Activated CD4-positive, alpha-beta memory T cell treated with anti-CD3 and anti-CD28 coated beads, Interleukin-2, amount 10 ng/mL, durations not matched to agents 7 days and 5 days (primary cell): ENCODE results near the gene NLGN4Y. TPM values are rescaled to one million over a fixed set of nuclear protein-coding genes. Genes with fewer than 3 reads are reported as not detected.
A peak's percentile ranks its signal among the peaks of the same experiment; 100 is the strongest.
"Not testable (repeated sequence)": the region's sequence is repeated elsewhere in the genome, so short reads cannot be mapped to it uniquely, and the experiment has no call there.

Source experiments
- CTCF ChIA-PET: fragments of 350-600 bp; sonication (Branson Sonifier 250); formaldehyde crosslinking; loops from one replicate; lab custom pipeline; 2021; ENCODE audit warnings: antibody characterized with exemption, inconsistent platforms; lab: Charles Lee
- POLR2A ChIA-PET: fragments of 350-600 bp; sonication (Branson Sonifier 250); formaldehyde crosslinking; loops from one replicate; lab custom pipeline; 2021; ENCODE audit warnings: antibody characterized with exemption; lab: Charles Lee
- DNase-seq: peaks from one replicate; pipeline ENCODE4 v3.0.0-alpha.2; 2020
- H3K27ac Mint-ChIP-seq: one replicate; pipeline ENCODE4 v1.8.0; 2021; ENCODE audit warnings: mild to moderate bottlenecking, mixed read lengths
- H3K27me3 Mint-ChIP-seq: one replicate; pipeline ENCODE4 v1.8.0; 2021; ENCODE audit warnings: mixed read lengths
- H3K36me3 Mint-ChIP-seq: one replicate; pipeline ENCODE4 v1.8.0; 2021; ENCODE audit warnings: low read depth, mixed read lengths
- H3K4me1 Mint-ChIP-seq: one replicate; pipeline ENCODE4 v1.8.0; 2021; ENCODE audit warnings: mixed read lengths
- H3K4me3 Mint-ChIP-seq: one replicate; pipeline ENCODE4 v1.8.0; 2021; ENCODE audit warnings: mild to moderate bottlenecking, mixed read lengths
- H3K9me3 Mint-ChIP-seq: one replicate; pipeline ENCODE4 v1.8.0; 2021; ENCODE audit warnings: mixed read lengths
- total RNA-seq, 2 experiments: library from RNA; stranded (reverse); gene quantifications; one replicate each; pipeline ENCODE4 v1.2.3, GENCODE V29; 2021

Gene NLGN4Y
- total RNA-seq, 2 experiments from 2014 or later = 2.5 to 3.7 TPM

DNA sequence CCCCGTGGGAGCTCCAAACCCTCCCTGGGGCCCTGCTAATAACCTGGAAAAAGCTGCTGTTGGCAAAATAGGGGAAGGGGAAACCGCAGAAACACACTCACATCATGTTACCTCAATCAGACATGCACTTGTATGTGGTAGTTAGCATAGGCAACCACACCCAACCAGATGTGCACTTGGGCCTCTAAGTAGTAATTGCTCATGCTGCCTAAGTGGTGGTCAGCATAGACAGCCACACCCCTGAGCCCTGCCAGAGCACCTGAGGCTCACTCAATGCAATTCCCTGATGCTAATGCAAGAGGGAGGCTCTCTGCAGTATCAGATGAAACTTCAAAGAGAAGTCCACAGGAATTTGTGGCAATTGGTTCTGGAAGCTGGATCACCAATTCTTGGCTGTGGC lies 301.4 kb downstream of the NLGN4Y start:
- no peaks in the 10 kb centered on the region for H3K4me1 Mint-ChIP-seq
- no peak overlapping the region for H3K27ac Mint-ChIP-seq
- H3K27me3 Mint-ChIP-seq = no peaks in the 10 kb centered on the region
- ChIA-PET CTCF (no interaction called here), POLR2A (no interaction called here)
- H3K36me3 Mint-ChIP-seq = no peaks in the 10 kb centered on the region
- H3K9me3 Mint-ChIP-seq = no peaks in the 10 kb centered on the region
- H3K4me3 Mint-ChIP-seq = no peak overlapping the region
- DNase-seq = no peak

- Mint-ChIP-seq H3K4me1 (no peaks in the 10 kb centered on the region), H3K4me3 (no peak overlapping the region), H3K27ac (no peak overlapping the region), H3K27me3 (no peaks in the 10 kb centered on the region), H3K36me3 (peaks cover 3% of the 10 kb centered on the region), H3K9me3 (no peaks in the 10 kb centered on the region)
- POLR2A ChIA-PET = no interaction called here
- no peak for DNase-seq
- CTCF ChIA-PET = no interaction called here
These were observed 304.2 kb downstream of the NLGN4Y start for GRCh38 chrY:14828531-14828930.

- no peaks in the 10 kb centered on the region for H3K27me3 Mint-ChIP-seq
- ChIA-PET POLR2A (no interaction called here), CTCF (no interaction called here)
- H3K4me3 Mint-ChIP-seq = no peak overlapping the region
- peaks cover 8% of the 10 kb centered on the region for H3K4me1 Mint-ChIP-seq
- peaks cover 3% of the 10 kb centered on the region for H3K36me3 Mint-ChIP-seq
- no peak for DNase-seq
- no peak overlapping the region for H3K27ac Mint-ChIP-seq
- no peaks in the 10 kb centered on the region for H3K9me3 Mint-ChIP-seq
These were observed 305.1 kb downstream of the NLGN4Y start for GRCh38 chrY:14829366-14829885.

DNA sequence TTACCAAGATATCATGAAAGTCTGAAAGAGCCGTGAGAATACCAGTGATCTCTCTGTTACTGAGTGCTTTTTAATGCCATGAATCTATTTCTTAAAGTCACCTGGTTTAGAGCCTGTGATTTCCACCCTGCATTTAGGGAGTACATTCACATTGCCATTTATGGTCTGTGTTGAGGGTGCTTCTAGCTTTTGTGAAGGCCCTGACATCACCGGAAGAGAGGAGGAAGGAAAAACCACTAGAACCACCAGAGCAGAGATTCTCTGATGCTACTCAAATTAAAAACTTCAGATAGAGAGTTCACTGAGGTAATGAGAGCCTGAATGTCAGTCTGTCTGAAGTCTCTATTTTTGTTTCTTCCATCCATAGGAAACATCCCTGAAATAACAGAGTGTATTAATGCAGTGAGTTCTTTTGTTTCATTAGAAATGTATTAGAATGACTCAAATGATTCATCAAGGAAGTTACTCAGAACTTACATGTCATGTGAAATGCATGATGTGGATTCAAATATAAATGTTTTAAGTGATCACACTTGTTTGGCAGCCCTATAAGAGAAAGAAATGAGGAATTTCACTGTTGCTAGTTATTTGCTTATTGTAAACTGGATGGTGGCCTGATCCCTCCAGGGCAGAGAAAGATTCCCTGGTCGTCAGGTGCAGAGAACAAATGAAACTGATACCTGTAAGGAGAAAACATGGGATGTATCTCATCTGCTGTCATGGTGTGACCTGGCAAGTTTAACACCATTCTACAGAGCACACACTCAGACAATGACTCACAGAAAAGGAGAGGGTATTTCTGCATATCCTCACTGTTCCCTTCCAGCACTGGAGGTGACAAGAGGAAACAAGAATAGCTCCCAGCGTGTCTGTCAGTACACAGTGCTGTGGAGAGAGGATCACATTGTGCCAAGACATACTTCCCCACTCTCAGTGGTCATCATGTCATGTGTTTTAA lies 310.1 kb downstream of the NLGN4Y start:
- H3K4me1 Mint-ChIP-seq = peaks cover 15% of the 10 kb centered on the region
- POLR2A ChIA-PET = no interaction called here
- H3K4me3 Mint-ChIP-seq = no peak overlapping the region
- DNase-seq = peak; percentile 15
- H3K36me3 Mint-ChIP-seq = peaks cover 3% of the 10 kb centered on the region
- CTCF ChIA-PET = no interaction called here
- H3K27me3 Mint-ChIP-seq = no peaks in the 10 kb centered on the region
- no peaks in the 10 kb centered on the region for H3K9me3 Mint-ChIP-seq
- peak overlapping the region; percentile 80 for H3K27ac Mint-ChIP-seq

DNA sequence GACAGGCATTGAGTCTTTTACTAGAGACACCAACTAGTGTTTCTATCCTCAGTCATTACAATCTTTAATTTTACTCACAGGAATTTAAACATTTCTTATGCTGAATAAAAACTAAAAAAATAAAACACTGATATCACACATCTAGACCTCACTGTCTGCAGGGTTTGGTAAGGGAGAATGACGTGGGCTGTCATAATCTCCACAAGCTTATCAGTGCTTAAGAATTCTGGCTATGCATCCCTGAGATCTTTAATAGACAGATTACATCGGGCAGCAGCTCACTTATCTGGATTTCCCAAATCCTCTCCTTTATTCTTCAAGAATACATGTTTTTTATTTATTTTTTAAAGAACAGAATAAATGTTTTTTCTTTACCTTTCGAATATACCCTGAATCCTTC lies 313.1 kb downstream of the NLGN4Y start:
- no peak overlapping the region for H3K4me3 Mint-ChIP-seq
- H3K36me3 Mint-ChIP-seq = no peaks in the 10 kb centered on the region
- H3K9me3 Mint-ChIP-seq = no peaks in the 10 kb centered on the region
- no peak for DNase-seq
- CTCF ChIA-PET = no interaction called here
- no peak overlapping the region for H3K27ac Mint-ChIP-seq
- no peaks in the 10 kb centered on the region for H3K27me3 Mint-ChIP-seq
- H3K4me1 Mint-ChIP-seq = peaks cover 15% of the 10 kb centered on the region
- POLR2A ChIA-PET = no interaction called here

- DNase-seq = no peak
- Mint-ChIP-seq H3K4me1 (no peaks in the 10 kb centered on the region), H3K27ac (no peak overlapping the region), H3K9me3 (no peaks in the 10 kb centered on the region), H3K36me3 (no peaks in the 10 kb centered on the region), H3K4me3 (no peak overlapping the region), H3K27me3 (no peaks in the 10 kb centered on the region)
- ChIA-PET POLR2A (no interaction called here), CTCF (no interaction called here)
These were observed 326.4 kb downstream of the NLGN4Y start for GRCh38 chrY:14850734-14851133.

- POLR2A ChIA-PET = no interaction called here
- H3K4me1 Mint-ChIP-seq = no peaks in the 10 kb centered on the region
- no peaks in the 10 kb centered on the region for H3K9me3 Mint-ChIP-seq
- no peak overlapping the region for H3K4me3 Mint-ChIP-seq
- no peaks in the 10 kb centered on the region for H3K36me3 Mint-ChIP-seq
- CTCF ChIA-PET = no interaction called here
- H3K27me3 Mint-ChIP-seq = no peaks in the 10 kb centered on the region
- no peak overlapping the region for H3K27ac Mint-ChIP-seq
- DNase-seq = no peak
These were observed 336.1 kb downstream of the NLGN4Y start for GRCh38 chrY:14860448-14860847.

DNA sequence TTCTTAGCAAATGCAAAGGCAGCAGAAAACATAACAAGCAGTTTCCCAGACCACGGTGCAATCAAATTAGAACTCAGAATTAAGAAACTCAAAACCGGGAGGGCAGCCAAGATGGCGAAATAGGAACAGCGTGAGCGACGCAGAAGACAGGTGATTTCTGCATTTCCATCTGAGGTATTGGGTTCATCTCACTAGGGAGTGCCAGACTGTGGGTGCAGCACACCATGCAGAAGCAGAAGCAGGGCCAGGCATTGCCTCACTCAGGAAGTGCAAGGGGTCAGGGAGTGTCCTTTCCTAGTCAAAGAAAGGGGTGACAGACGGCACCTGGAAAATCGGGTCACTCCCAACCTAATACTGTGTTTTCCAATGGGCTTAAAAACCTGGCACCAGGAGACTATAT lies 336.7 kb downstream of the NLGN4Y start:
- DNase-seq, H3K9me3 Mint-ChIP-seq, H3K27ac Mint-ChIP-seq, H3K36me3 Mint-ChIP-seq, H3K27me3 Mint-ChIP-seq, H3K4me1 Mint-ChIP-seq, CTCF ChIA-PET, POLR2A ChIA-PET, H3K4me3 Mint-ChIP-seq: not testable (repeated sequence)

GRCh38 chrY:14871971-14872370 lies 347.6 kb downstream of the NLGN4Y start:
- POLR2A ChIA-PET = no interaction called here

More at GRCh38 chrY:14871971-14872370, 347.6 kb downstream of the NLGN4Y start:
- CTCF ChIA-PET = no interaction called here
- no peak overlapping the region for H3K4me3 Mint-ChIP-seq
- peaks cover 9% of the 10 kb centered on the region for H3K9me3 Mint-ChIP-seq
- H3K4me1 Mint-ChIP-seq = no peaks in the 10 kb centered on the region
- H3K36me3 Mint-ChIP-seq = no peaks in the 10 kb centered on the region
- H3K27me3 Mint-ChIP-seq = no peaks in the 10 kb centered on the region
- H3K27ac Mint-ChIP-seq = no peak overlapping the region
- DNase-seq = no peak
